Activated CD4-positive, alpha-beta T cell treated with anti-CD3 and anti-CD28 coated beads for 24 hours (primary cell): Measurements from ENCODE around the gene SPEN.
"Not testable (repeated sequence)": the region's sequence is repeated elsewhere in the genome, so short reads cannot be mapped to it uniquely, and the experiment has no call there.

Source experiments
- DNase-seq, 2 donors: peaks; one replicate each; pipeline ENCODE4 v3.0.0-alpha.2; 2020; ENCODE audit warnings: low read depth in 2 of 2

SPEN gene

DNA sequence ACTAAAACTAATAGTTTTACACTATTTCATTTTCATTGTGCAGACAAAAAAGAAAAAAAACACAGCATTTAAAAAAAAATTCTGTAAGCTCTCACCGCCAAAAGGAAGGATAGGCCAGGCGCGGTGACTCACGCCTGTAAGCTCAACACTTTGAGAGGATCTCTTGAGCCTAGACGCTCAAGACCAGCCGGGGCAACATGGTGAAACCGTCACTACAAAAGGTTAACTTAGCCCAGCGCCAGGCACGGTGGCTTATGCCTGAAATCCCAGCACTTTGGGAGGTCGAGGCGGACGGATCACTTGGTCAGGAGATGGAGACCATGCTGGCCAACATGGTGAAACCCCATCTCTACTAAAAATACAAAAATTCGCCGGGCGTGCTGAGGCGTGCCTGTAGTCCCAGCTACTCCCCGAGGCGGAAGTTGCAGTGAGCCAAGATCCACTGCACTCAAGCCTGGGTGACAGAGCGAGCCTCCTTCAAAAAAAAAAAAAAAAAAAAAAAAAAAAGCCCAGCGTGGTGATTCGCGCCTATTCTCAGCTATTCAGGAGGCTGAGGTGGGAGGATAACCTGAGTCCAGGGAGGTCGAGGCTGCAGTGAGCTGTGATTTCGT is 14.3 kb upstream of the SPEN start:
- DNase-seq = peak in 1 of 2 donors; percentile 27

GRCh38 chr1:15833842-15834405 is 13.6 kb upstream of the SPEN start:
- DNase-seq = no peak

- peak; percentile 80 to 81 for DNase-seq
Observed at GRCh38 chr1:15834406-15835204, 12.9 kb upstream of the SPEN start.

DNA sequence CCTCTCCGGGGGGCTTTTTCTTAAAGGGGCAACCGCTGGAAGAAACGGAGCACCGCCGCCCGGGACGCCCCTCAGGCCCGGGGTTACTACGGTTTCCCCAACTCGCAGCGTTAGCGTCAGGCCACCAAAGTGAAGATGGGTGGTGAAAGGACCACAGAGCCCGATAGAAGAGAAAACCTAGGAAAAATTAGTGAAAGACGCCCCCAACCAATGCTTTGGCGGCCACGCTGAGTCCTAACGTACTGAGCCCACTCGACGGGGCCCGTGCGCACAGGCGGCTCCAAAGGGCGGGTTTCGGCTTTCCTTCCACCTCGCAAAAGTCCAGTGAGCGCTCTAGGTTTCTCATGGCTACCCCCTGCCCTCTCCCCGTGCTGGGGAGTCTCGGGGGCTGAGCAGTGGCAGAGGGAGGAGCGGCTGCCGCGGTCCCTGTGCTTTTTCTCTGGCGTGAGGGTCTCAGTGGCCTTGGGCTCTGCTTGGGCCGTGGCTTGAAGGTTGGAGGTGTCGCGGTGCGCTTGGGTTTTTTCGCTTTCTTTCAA is 12.2 kb upstream of the SPEN start:
- no peak for DNase-seq

DNA sequence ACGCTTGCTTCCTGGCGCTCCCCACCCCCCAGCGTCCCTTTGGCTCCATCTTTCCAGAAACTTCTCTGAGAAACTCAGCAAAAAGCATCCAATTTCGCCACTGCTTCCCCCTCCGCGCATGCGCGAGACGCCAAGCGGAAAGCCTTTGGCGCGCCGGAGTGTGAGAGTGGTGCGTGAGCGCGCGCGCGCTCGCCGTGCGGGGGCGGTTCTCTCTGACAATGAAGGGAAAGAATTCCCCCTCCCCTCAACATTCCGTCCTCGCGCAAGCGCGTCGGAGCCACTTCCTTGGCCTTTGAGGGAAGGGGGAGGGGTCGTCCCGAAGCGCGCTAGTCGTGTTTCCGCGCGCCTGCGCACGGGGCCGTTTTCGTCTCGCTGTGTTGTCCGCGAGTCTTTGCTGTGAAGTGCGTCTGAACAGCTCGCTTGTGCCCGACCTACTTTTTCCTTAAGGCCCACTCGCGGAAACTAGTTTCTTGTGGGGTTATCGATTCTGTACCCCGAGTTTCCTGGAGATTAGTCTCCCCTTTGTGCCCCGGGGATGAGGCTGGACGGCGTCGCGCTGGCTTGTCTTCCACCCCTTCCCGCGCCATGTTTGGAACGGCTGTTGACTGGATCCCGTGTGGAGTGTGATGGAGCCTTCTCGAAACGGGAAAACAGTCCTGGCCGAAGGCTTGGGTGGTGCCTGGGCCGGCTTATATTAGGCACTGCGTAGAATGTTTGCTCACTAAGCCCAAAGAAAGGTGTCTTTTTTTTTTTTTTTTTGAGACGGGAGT is 11.6 kb upstream of the SPEN start:
- peak; percentile 99 for DNase-seq

DNA sequence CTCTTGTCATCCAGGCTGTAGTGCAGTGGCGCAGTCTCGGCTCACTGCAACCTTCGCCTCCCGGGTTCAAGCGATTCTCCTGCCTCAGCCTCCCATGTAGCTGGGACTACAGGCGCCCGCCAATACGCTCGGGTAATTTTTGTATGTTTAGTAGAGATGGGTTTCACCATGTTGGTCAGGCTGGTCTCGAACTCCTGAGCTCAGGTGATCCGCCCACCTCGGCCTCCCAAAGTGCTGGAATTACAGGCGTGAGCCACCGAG is 11.1 kb upstream of the SPEN start:
- DNase-seq = not testable (repeated sequence)

- DNase-seq = peak in 1 of 2 donors; percentile 18
Observed at GRCh38 chr1:15836772-15837669, 10.5 kb upstream of the SPEN start.

GRCh38 chr1:15837931-15838330 is 9.6 kb upstream of the SPEN start:
- DNase-seq = no peak

DNA sequence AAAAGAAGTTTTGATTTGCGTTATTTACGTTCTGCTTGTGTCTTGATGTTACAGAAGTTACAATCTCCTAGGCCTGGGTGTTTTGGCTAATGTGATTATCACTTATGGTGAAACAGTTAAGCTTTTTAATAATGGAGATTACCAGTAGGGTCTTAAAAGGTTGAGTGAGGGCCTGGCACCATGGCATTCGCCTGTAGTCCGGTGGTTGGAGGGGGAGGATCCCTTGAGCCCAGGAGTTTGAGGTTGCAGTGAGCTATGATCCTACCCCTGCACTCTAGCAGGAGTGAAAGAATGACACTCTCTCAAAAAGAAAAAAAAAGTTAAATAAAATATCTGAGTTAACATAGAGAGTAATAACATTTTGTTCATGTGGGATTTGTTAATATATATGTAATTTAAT is 8.8 kb upstream of the SPEN start:
- DNase-seq = no peak

GRCh38 chr1:15843826-15844572 is 3.5 kb upstream of the SPEN start:
- no peak for DNase-seq

DNA sequence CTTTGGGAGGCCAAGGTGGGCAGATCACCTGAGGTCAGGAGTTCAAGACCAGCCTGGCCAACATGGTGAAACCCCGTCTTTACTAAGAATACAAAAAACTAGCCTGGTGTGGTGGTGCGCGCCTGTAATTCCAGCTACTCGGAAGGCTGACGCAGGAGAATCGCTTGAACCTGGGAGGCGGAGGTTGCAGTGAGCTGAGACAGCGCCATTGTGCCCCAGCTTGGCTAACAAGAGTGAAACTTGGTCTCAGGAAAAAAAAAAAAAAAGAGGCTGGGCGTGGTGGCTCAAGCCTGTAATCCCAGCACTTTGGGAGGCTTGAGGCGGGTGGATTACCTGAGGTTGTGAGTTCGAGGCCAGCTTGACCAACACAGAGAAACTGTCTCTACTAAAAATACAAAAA is 1.5 kb upstream of the SPEN start:
- not testable (repeated sequence) for DNase-seq

DNA sequence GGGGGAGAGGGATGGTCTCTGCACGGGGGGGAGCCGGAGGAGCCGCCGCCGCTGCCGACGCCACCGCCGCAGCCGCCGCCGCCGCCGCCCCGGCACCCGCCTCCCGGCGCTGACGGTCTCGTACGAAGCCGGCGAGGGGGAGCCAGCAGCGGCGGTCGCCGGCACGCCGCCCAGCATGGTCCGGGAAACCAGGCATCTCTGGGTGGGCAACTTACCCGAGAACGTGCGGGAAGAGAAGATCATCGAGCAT is 311 bp downstream of the SPEN start:
- no peak for DNase-seq

GRCh38 chr1:15848143-15848928 is 829 bp downstream of the SPEN start:
- DNase-seq = peak in 1 of 2 donors; percentile 27

- peak; percentile 58 to 59 for DNase-seq
Observed at GRCh38 chr1:15848929-15849774, 1.6 kb downstream of the SPEN start.

GRCh38 chr1:15849775-15850324 is 2.3 kb downstream of the SPEN start:
- peak in 1 of 2 donors; percentile 19 for DNase-seq

GRCh38 chr1:15850471-15851001 is 3.0 kb downstream of the SPEN start:
- no peak for DNase-seq

GRCh38 chr1:15851210-15852035 is 3.9 kb downstream of the SPEN start:
- DNase-seq = no peak
